Parathyroid adenoma (tissue), 2 donors: ENCODE data around the gene RAPGEF2.

ENCODE experiments used
- H2AFZ ChIP-seq: fragments of 300-600 bp; sonication (generic); one replicate; pipeline ENCODE4 v1.7.0; 2017; ENCODE audit warnings: antibody characterized with exemption, mild to moderate bottlenecking
- H3K27ac ChIP-seq: fragments of 300-600 bp; sonication (generic); one replicate; pipeline ENCODE4 v1.7.0; 2017
- H3K27me3 ChIP-seq: fragments of 300-600 bp; sonication (generic); one replicate; pipeline ENCODE4 v1.7.0; 2017; ENCODE audit warnings: low read length; ENCODE audit not compliant: control insufficient read depth, insufficient read depth
- H3K36me3 ChIP-seq: fragments of 300-600 bp; sonication (generic); one replicate; pipeline ENCODE4 v1.7.0; 2017; ENCODE audit warnings: low read length; ENCODE audit not compliant: control insufficient read depth, insufficient read depth
- H3K4me1 ChIP-seq: fragments of 300-600 bp; sonication (generic); one replicate; pipeline ENCODE4 v1.7.0; 2017; ENCODE audit warnings: control low read depth
- H3K4me2 ChIP-seq: fragments of 300-600 bp; sonication (generic); one replicate; pipeline ENCODE4 v1.7.0; 2017; ENCODE audit warnings: low read length
- H3K4me3 ChIP-seq: fragments of 300-600 bp; sonication (generic); one replicate; pipeline ENCODE4 v1.7.0; 2017; ENCODE audit warnings: low read depth, low read length
- H3K79me2 ChIP-seq: fragments of 300-600 bp; sonication (generic); one replicate; pipeline ENCODE4 v1.7.0; 2017; ENCODE audit warnings: control low read depth
- H3K9ac ChIP-seq: fragments of 300-600 bp; sonication (generic); one replicate; pipeline ENCODE4 v1.7.0; 2017; ENCODE audit warnings: mild to moderate bottlenecking
- H3K9me3 ChIP-seq: fragments of 300-600 bp; sonication (generic); one replicate; pipeline ENCODE4 v1.7.0; 2017; ENCODE audit warnings: low read length; ENCODE audit not compliant: control insufficient read depth
- TF ChIP-seq, protein P1 (sequence below): fragments of 300-600 bp; sonication (generic); IDR thresholded peaks from one replicate; pipeline ENCODE4 v1.7.0; 2017; ENCODE audit warnings: antibody characterized with exemption, mild to moderate bottlenecking
- donor health status: primary hyperparathyroidism.

RAPGEF2 gene

DNA sequence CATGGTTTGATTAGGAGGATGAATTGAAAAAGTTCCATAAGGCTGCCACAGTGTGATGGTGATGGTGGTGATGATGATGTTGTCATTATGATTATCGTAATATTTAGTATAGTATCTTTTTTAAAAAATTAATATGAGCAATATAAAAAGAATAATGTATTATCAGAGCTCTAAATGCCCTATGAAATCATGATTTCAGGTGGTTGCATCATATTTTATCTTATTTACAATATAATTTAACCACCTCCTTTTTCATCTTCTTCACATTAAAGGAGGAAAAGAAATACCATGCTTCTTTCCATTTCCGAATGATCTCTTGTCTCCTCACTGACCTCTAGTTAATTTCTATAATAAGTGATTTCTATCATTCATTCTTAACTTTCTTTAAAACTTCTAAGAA lies 225.9 kb downstream of the RAPGEF2 start:
- Histone ChIP-seq H3K4me1 (no peaks in the 10 kb centered on the region), H3K4me2 (no peak overlapping the region), H3K36me3 (no peaks in the 10 kb centered on the region)

DNA sequence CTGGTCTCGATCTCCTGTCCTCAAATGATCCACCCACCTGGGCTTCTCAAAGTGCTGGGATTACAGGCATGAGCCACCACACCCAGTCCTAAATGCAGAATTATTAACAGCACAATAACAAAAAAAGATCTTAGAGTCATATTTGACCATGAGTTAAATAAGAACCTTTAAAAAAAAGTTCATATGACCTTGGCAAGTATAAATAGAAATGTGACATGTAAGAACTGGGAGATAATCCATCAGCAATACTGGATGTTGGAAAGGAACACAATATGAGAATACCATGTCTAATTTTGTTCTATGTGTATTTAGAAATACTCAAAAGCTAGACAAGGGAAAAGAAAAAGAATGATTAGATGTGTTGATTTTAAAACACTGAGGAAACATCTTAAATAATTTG lies 231.6 kb downstream of the RAPGEF2 start:
- H3K4me1 ChIP-seq: no peaks in the 10 kb centered on the region
- H3K4me2 ChIP-seq: no peak overlapping the region
- H3K27ac ChIP-seq: no peak overlapping the region
- no peaks in the 10 kb centered on the region for H3K79me2 ChIP-seq
- H3K27me3 ChIP-seq: no peaks in the 10 kb centered on the region
- no peak overlapping the region for H3K9ac ChIP-seq
- no peaks in the 10 kb centered on the region for H3K9me3 ChIP-seq
- no peaks in the 10 kb centered on the region for H3K36me3 ChIP-seq
- H3K4me3 ChIP-seq: no peak overlapping the region
- H2AFZ ChIP-seq: no peak overlapping the region
- TF ChIP-seq, protein P1, sequence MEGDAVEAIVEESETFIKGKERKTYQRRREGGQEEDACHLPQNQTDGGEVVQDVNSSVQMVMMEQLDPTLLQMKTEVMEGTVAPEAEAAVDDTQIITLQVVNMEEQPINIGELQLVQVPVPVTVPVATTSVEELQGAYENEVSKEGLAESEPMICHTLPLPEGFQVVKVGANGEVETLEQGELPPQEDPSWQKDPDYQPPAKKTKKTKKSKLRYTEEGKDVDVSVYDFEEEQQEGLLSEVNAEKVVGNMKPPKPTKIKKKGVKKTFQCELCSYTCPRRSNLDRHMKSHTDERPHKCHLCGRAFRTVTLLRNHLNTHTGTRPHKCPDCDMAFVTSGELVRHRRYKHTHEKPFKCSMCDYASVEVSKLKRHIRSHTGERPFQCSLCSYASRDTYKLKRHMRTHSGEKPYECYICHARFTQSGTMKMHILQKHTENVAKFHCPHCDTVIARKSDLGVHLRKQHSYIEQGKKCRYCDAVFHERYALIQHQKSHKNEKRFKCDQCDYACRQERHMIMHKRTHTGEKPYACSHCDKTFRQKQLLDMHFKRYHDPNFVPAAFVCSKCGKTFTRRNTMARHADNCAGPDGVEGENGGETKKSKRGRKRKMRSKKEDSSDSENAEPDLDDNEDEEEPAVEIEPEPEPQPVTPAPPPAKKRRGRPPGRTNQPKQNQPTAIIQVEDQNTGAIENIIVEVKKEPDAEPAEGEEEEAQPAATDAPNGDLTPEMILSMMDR: no peak

More for the DNA sequence above, 225.9 kb downstream of the RAPGEF2 start:
- H3K9me3 ChIP-seq: no peaks in the 10 kb centered on the region
- no peaks in the 10 kb centered on the region for H3K79me2 ChIP-seq
- no peak overlapping the region for H3K9ac ChIP-seq
- H3K27me3 ChIP-seq: no peaks in the 10 kb centered on the region
- TF ChIP-seq, protein P1: no peak
- H3K27ac ChIP-seq: no peak overlapping the region
- no peak overlapping the region for H2AFZ ChIP-seq
- no peak overlapping the region for H3K4me3 ChIP-seq

DNA sequence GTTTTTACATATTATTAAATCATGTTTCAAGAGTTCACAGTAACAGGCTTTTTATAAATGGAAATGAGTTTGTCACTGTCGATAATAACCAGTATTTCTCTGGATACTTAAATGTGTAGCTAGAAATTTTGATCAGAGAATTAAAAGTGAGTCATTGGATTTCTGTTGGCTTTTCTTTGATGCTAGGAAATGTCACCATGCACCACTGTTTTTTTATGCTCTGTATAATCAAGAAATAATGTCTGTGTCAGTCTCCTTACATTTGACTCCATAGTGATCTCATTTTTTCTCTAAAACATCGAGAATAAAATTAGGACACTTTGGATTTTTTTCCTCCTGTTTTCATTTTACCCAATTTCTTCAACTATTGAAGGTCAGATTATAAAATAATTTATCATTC lies 234.2 kb downstream of the RAPGEF2 start:
- no peaks in the 10 kb centered on the region for H3K9me3 ChIP-seq
- H3K79me2 ChIP-seq: no peaks in the 10 kb centered on the region
- no peaks in the 10 kb centered on the region for H3K36me3 ChIP-seq
- H3K4me2 ChIP-seq: no peak overlapping the region
- H3K27me3 ChIP-seq: no peaks in the 10 kb centered on the region
- no peak overlapping the region for H3K27ac ChIP-seq
- no peak overlapping the region for H2AFZ ChIP-seq
- no peak overlapping the region for H3K4me3 ChIP-seq
- H3K9ac ChIP-seq: no peak overlapping the region
- H3K4me1 ChIP-seq: no peaks in the 10 kb centered on the region
- TF ChIP-seq, protein P1: no peak

DNA sequence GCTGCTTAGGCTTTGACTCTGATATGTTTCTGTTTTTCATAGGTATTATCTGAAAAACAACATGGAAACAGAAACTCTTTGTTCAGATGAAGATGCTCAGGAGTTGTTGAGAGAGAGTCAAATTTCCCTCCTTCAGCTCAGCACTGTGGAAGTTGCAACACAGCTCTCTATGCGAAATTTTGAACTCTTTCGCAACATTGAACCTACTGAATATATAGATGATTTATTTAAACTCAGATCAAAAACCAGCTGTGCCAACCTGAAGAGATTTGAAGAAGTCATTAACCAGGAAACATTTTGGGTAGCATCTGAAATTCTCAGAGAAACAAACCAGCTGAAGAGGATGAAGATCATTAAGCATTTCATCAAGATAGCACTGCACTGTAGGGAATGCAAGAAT lies 238.6 kb downstream of the RAPGEF2 start:
- no peaks in the 10 kb centered on the region for H3K4me1 ChIP-seq
- H3K27ac ChIP-seq: no peak overlapping the region
- H3K27me3 ChIP-seq: no peaks in the 10 kb centered on the region
- TF ChIP-seq, protein P1: no peak
- H2AFZ ChIP-seq: no peak overlapping the region
- no peak overlapping the region for H3K4me3 ChIP-seq
- H3K79me2 ChIP-seq: no peaks in the 10 kb centered on the region
- no peak overlapping the region for H3K9ac ChIP-seq
- no peaks in the 10 kb centered on the region for H3K36me3 ChIP-seq
- no peak overlapping the region for H3K4me2 ChIP-seq
- H3K9me3 ChIP-seq: no peaks in the 10 kb centered on the region

DNA sequence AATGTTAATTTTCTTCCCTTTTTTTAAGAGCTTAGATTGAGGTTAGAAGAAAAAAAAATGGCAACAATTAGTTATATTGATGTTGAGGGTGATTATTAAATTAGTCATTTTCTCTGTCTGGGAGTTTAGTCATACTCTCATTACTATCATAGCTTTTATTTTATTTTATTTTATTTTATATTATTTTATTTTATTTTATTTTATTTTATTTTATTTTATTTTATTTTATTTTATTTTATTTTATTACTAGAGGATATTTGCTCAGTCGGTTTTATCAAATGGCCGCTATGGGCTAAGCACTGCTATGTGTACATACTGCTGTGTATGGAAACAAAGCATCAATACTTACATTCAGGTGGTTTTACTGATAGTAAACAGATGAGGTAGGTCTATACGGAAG lies 239.5 kb downstream of the RAPGEF2 start:
- Histone ChIP-seq H3K4me2 (no peak overlapping the region), H3K9ac (no peak overlapping the region), H3K27me3 (no peaks in the 10 kb centered on the region), H3K9me3 (no peaks in the 10 kb centered on the region), H3K4me3 (no peak overlapping the region), H3K36me3 (no peaks in the 10 kb centered on the region), H3K79me2 (no peaks in the 10 kb centered on the region), H3K27ac (no peak overlapping the region), H2AFZ (no peak overlapping the region), H3K4me1 (no peaks in the 10 kb centered on the region)
- TF ChIP-seq, protein P1: no peak
